Left ventricle myocardium superior (tissue), 1 donor: ENCODE data around the gene TTLL5. TPM values are rescaled to one million over a fixed set of nuclear protein-coding genes. Genes with fewer than 3 reads are reported as not detected.

Source experiments
- ATAC-seq: fragments of 200-7000 bp; cut with Tn5 transposase; one replicate; pipeline ENCODE4 v1.9.1; 2020; ENCODE audit warnings: mild to moderate bottlenecking, moderate library complexity
- DNase-seq: peaks from one replicate; pipeline ENCODE4 v3.0.0-alpha.2; 2020
- intact Hi-C: fragments of 100-400 bp; cut with micrococcal nuclease; formaldehyde crosslinking; loops from one replicate; pipeline ENCODE4 v1.11.0; 2022
- long read RNA-seq: library from polyadenylated mRNA; unstranded; transcript quantifications from one replicate; pipeline ENCODE4 v2.0.0, GENCODE V29; 2021
- total RNA-seq: library from RNA; stranded (reverse); fragmentation: NEBNext Ultra II Directional; extraction: Animal tissue kit (Norgen Biotek cat#: 25700); gene quantifications from one replicate; pipeline ENCODE4 v1.2.1, GENCODE V29; 2021
- donor health status: DM: no; HTN: yes; CAD: no; lungs with severe emphysema.

TTLL5 gene
- total RNA-seq: 15.8 TPM
- long read RNA-seq, partial matches to known transcripts: 0 of 3 reads
- long read RNA-seq, other reads (novel, unspliced or antisense): 2 of 3 reads

DNA sequence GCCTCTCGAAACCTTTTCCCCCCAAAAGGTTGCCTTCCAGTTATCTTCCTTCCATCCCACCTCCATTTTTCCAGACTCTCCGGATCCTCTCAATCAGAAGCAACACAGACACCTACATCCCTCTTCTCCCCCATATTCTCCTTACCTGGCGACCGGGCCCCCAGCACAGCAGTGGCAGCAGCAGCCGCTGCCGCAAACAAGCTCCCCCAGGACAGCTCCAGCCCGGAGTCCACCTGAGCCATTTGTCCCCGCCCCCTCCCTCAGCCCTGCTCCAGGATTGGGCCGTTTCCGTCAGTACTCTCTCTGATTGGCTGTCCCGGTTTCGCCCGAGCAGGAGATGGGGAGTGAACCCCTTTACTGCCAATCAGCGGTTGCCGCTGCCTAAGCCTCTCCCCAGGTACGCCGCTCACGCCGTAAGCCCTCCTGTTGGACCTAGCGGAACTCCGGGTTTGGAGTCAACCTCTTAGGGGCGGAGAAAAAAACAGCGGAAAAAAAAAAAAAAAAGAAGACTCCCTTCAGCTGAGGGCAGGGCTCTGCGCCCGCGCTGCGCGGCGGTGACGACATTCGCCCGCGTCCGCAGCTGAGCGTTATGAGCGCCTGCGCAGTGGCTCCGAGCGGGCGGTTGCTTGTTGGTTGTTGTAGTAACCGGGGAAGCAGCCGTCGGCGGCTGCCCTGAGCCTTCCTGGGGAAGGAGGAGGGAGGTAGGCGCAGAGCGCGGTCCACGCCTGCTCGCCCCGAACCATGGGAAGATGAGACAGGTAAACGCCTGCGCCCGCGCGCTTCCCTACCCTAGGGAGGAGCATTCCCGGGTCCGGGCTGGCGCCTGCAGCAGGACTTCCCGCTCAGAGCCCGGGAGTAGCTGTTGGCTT lies at the start of gene TTLL5, which contains the start of gene ERG28:
TSS of gene TTLL5 (plus strand) at position 617 of the 869 bp plus-strand sequence. CDS start 1,904 bp downstream, outside the sequence.
TSS of gene ERG28 (minus strand) at position 247 of the 869 bp plus-strand sequence. CDS start 3,374 bp downstream, outside the sequence.
- DNase-seq (peak; percentile 99), ATAC-seq (peak; percentile 96)
- intact Hi-C loops: no loop called here

- ATAC-seq: no peak
- intact Hi-C loops: no loop called here
- DNase-seq: no peak
Measured at GRCh38 chr14:75612157-75612556, 48.9 kb upstream of the TTLL5 start.

GRCh38 chr14:75614179-75614578 lies 46.9 kb upstream of the TTLL5 start:
- ATAC-seq (no peak), DNase-seq (no peak)
- intact Hi-C loops: no loop called here

- intact Hi-C loops: no loop called here
- ATAC-seq: peak; percentile 60
- peak; percentile 39 for DNase-seq
Measured at GRCh38 chr14:75615200-75615599, 45.8 kb upstream of the TTLL5 start.

DNA sequence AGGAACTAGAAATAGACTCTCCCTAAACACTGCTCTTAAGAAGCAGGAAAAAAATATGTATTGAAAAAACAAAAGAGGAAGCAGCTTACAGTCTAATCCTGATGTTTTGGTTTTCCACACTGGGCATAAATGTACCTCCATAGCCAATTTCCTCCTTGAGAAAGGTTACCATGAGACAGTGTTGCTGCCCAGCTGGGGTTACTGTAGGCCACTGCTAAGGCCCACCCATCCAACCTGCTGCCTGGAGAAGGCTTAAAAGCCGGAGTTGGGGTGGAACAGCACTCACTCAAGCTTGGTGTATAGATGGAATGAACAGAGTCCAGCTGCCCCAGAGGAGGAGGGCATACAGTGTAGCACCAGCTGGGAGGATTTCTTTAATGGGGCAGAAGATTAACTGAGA lies 41.5 kb upstream of the TTLL5 start:
- DNase-seq: no peak
- intact Hi-C loops: no loop called here
- peak; percentile 26 for ATAC-seq

GRCh38 chr14:75625034-75625433 lies 36.0 kb upstream of the TTLL5 start:
- DNase-seq (no peak), ATAC-seq (no peak)
- intact Hi-C loops: no loop called here

DNA sequence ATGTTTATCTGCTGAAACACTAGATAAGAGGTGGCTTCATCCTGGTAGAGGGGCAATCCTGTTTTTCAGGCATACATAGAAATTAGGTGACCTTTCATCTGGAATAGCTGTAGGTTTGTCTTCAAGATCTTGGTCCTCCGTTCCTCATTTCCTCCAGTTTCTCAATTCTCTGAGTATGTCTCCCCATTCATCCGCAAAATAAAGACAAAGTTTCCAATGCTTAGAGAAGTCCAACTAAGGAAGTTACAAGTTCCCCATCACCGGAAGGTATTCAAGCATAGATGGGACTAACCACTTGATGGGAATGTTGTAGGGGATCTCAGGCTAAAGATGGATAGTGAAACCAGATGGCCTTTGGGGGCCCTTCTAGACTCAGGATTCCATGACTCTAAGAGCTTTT lies 34.6 kb upstream of the TTLL5 start:
- intact Hi-C loops: no loop called here
- ATAC-seq (no peak), DNase-seq (no peak)

- ATAC-seq (peak; percentile 51), DNase-seq (no peak)
- intact Hi-C loops: no loop called here
Measured at GRCh38 chr14:75626863-75627262, 34.2 kb upstream of the TTLL5 start.

GRCh38 chr14:75627406-75627805 lies 33.6 kb upstream of the TTLL5 start:
- DNase-seq: no peak
- no peak for ATAC-seq
- intact Hi-C loops: no loop called here

DNA sequence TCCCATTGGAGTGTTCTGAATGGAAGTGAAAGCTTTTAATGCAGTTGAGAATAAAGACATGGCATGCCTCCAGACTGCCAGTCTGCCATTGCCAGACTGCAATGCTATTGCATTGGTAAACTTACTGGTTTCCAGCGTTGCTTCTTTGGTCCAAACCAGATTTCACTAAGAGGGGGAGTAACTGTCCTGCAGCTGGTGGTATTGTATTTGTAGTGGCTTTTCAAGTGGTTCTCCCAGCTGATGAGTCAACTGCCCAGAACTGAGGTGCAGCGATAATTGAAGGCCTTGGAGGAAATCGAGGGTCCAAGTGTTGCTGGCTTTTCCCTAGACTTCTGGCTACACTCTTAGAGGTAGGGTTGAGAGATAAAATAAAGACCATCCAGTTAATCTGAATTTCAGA lies 32.2 kb upstream of the TTLL5 start:
- no peak for DNase-seq
- intact Hi-C loops: no loop called here
- ATAC-seq: no peak

DNA sequence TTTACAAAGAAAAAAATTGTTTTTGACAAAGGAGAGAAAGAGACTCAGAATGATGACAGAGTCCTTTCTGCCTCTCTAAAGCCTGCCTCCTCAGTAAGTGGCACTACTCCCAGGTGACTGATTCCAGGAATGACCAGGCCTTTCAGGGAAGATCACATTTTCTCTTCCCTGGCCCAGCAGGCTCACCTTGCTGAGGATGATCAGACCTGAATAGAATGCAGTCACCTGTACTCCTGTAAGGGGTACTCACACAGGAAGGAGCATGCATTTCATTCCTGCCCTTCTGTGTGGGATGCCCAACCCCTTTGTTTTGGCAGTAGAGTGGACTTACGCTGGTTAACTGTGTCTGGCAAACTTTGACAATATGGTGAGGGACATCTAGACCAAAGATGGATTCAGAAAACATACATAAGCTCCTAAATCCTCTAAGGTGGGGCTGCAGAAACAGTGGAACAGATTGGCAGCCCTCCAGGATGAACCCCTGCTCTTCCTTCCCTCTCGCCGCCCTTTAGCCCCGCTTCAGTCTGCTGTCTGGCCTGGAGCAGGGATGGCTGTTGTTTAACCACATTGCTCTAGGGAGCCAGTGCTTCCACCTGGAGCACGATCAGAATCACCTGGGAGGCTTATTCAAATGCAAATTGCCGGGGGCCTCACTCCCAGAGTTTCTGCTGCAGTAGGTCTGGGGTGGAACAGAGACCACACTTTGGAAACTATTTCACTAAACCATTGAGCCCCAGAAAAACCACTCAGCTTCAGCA lies 30.2 kb upstream of the TTLL5 start:
- intact Hi-C loops: no loop called here
- no peak for DNase-seq
- no peak for ATAC-seq

GRCh38 chr14:75631453-75631831 lies 29.6 kb upstream of the TTLL5 start:
- no peak for ATAC-seq
- no peak for DNase-seq
- intact Hi-C loops: no loop called here

GRCh38 chr14:75634848-75635247 lies 26.2 kb upstream of the TTLL5 start:
- intact Hi-C loops: no loop called here
- ATAC-seq (no peak), DNase-seq (no peak)

DNA sequence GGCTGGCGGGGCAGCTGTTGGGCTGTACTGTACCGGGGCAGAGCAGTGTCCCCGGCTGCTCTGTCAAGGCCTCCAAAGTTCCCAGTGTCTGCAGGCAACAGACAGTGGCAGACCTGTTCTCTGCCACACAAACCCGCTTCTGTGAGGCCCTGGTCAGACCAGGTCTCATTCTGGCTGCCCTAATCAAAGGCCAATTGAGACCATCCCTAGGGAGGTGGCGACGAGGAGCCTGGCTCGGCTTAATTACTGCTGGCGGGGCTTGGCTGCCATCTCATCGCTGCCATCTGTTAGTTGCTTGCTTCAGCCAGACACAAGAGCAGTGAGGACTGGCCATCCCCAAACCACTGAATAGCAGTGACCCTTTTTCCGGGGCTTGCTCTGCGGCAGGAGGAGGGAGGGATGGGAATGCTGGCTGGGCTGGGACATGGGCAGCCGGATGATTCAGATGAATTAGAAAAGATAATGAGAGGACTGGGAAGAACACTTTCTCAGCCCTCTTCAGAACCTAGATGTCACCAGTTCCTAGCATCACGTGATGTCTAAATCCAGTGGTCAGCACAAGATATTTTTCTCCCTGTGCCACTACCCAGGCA lies 24.9 kb upstream of the TTLL5 start:
- ATAC-seq (no peak), DNase-seq (no peak)
- intact Hi-C loops: no loop called here

DNA sequence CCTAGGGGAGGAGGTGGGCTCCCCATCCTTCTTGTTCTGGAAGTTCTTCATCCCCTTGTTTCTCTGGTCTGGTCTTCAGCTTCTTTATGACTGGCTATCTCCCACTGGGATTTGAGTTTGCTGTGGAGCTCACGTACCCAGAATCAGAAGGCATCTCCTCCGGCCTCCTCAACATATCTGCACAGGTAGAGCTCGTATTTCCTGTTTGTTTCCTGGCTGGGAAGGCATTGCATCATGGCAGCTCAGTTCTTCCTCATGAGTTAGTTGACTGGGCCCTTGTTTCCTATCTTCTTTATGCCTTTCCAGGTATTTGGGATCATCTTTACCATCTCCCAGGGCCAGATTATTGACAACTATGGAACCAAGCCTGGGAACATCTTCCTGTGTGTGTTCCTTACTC lies 20.2 kb upstream of the TTLL5 start:
- DNase-seq (no peak), ATAC-seq (no peak)
- intact Hi-C loops: no loop called here

DNA sequence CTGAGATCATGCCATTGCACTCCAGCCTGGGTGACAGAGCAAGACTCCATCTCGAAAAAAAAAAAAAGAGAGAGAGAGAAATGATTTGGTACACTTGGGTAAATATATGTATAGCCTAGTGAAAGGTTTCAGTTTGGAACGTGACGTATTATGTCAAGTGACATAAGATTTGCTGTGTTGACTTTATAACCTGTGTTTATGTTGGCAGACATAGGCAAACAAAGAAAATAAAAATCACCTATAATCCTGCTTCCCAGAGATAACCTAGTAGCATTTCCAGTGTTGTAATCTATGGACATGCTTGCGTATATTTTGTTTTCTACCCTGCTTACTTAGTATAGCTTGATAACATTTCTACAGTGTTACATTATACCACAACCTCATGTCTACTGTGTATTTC lies 17.1 kb upstream of the TTLL5 start:
- ATAC-seq: no peak
- intact Hi-C loops: no loop called here

GRCh38 chr14:75645056-75645455 lies 16.0 kb upstream of the TTLL5 start:
- no peak for DNase-seq
- intact Hi-C loops: no loop called here

More for the DNA sequence above, 17.1 kb upstream of the TTLL5 start:
- no peak for DNase-seq

DNA sequence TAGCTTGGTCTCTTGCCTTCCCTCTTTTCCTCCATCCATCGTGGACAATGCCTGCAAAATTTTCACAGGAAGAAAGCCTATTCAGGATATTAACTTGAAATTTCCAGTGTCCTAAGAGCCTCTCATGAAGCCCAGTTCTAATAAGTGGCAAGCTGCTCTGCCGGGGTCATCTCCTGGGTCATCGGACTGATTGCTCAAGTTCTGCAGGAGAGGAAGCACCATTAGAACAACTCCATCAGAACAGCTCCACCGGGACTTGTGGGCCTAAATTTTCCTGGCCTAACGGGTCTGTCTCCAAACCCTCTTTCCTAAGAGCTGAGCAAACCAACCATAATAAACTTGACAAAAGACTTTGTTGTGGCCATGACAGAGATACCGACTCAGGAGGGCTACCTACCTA lies 14.3 kb upstream of the TTLL5 start:
- intact Hi-C loops: no loop called here
- ATAC-seq (no peak), DNase-seq (no peak)

More at GRCh38 chr14:75645056-75645455, 16.0 kb upstream of the TTLL5 start:
- ATAC-seq: no peak

DNA sequence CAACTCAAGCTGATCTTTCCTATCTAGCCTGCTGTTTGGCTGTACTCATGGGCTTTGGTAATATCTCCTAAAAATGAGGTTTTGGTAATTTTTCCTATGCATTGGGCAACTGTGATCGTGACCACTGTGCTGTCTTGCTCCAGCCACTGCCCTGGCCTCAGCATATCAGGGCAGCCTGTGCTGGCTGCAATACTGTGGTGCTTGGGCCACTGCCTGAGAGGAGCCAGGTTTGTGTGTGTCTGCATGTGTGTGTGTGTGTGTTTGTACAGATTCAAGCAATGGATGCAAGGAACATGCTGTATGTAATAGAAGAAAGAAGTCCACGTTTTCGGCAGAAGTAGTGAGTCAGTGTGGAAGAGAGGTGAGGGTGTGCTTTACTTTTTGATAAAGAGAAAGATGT lies 13.4 kb upstream of the TTLL5 start:
- intact Hi-C loops: loop anchor here (2.0 kb wide), 1 partner anchor 71 kb away; no protein-coding TSS in a partner anchor
- ATAC-seq (peak; percentile 69), DNase-seq (peak; percentile 45)
